Eye (tissue), 1 donor: ENCODE measurements around the gene ZNF516.

Source experiments
- DNase-seq: peaks from one replicate; pipeline ENCODE4 v3.0.0-alpha.2; 2015

ZNF516 gene

DNA sequence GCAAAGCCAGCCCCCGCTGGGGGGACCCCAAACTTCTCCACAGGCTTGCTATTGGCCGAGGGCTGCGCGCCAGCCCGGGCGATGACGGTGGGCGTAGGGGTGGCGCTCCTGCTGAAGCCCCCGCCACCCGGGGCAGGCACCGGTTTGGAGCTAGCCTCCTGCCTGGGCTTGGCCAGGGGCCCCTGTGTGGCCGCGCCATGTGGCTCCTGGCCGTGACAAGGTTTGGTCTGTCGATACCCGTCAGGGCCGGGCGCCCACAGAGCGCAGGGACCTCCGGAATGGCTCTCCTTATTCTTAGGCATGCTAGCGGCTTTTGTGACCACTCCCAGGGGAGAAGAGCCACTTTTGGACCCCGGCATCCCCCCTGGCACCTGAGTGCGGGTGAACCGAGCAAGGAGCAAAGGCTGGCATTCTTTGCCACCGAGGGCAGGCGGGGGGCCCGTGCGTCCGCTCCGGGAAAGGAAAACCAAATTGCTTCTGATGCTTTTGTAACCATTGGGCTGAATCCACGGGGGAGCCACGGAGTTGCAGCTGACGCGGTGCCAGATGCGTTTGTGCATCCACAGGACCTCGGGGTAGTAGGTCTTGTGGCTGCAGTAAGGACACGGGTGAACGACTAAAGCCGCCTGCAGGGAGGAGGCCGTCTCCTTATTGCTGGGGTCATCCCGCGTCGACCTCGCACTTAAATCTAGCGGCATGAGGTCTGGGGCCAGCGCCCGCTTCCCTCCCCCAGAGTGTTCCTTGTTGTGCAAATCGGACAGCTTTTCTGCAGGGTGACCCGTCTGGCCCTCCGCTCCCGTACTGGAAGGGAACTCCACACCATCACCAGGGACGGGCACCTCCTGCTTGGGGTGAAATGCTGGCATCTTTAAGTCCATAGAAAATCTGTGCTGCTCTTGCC lies 115.6 kb downstream of the ZNF516 start:
- DNase-seq: no peak

DNA sequence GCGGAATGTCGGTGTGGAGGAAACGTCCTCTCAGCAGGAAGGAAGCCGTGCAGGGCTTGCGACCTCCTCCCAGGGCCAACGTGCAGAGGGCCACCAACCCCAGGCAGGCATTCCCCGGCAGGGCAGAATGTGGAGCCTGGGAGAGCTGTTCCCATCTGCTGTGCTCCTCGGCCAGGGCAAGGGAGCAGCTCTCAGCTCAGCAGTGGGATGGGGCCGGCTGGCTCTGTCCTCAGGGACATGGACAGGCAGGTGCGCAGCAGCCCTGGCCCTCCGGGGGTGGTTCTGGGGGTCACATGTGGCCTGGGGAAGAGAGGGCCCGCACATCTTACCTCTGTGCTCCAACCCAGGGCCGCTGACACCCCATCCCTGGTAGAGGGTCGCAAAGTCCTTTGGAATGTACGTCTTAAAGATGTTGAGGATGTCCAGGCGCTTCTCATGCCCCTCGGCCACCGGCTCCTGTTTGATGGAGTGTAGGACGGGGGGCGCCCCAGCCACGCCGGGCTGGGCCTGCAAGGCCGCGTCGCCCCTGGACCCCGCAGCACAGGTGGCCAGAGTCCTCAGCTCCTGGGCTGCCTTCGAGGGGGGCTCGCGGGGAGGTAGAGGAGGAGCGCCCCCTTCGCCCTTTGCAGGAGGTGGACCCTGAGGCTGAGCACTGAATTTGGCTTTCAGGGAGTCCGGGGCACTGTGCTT lies 116.4 kb downstream of the ZNF516 start:
- DNase-seq: no peak

DNA sequence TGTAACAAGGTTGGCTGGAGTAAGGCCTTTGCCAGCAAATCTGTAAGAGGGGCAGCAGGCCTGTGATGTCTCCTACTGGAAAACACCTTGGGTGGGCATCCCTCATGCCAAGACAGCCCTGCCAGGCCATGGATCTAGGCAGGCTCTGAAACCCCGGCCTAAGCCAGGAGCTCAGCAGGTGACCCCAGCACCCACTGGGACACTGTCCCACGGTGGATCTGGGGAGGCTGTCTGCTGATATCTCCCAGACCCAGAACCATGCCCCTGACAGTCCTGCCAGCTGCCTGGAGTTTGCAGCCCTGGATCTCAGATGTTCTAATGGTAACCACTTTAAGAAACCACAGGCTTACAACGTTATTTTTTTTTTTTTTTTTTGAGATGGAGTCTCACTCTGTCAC lies 117.7 kb downstream of the ZNF516 start:
- DNase-seq: no peak

DNA sequence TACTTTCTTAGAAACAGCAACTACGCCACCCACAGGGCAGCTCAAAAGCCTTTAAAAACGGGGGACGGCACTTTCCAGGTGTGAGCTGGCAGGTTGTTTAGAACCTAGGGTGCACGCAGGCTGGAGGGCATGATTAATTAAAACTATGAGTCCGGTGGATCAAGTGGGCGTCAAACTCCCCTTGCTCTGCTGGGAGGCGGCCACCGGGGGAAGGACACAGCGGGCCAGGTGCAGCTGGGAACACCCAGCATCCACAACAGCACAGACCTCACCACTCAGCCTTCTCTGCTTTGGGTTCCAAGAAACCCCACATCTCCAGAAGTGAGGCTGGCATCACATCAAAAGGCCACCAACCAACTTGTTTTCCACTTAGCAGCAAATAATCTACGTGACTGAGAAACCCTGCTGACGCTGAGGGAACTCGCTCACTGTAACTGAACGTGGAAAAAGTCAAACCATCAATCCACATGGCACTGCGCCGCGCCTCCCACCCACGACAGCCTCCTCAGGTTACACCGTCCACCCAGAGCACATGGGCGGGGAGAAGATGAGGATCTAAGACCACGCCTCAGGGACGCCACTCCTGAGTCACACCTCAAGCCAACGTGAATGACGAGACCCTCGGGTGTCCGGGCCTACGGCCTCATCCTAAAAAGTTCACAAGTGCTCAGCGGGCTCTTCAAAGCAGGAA lies 118.2 kb downstream of the ZNF516 start:
- no peak for DNase-seq

DNA sequence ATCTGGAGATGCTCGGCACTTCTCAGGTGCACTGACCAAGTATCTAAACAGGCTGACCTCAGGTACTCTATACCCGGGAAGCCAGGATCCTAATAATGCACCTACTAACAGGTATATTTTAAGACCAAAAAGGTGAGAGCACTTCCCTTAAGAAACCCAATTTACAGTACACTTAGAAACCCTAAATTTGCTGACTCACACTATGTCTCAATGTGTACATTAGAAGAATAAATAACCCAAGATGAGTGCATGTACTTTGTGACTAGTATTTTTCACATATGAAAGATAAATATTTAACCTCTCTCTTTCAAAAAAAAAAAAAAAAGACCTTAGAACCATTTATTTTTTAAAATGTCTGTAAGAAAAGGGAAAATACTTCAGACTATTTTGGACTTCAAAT lies 118.8 kb downstream of the ZNF516 start:
- DNase-seq: no peak

DNA sequence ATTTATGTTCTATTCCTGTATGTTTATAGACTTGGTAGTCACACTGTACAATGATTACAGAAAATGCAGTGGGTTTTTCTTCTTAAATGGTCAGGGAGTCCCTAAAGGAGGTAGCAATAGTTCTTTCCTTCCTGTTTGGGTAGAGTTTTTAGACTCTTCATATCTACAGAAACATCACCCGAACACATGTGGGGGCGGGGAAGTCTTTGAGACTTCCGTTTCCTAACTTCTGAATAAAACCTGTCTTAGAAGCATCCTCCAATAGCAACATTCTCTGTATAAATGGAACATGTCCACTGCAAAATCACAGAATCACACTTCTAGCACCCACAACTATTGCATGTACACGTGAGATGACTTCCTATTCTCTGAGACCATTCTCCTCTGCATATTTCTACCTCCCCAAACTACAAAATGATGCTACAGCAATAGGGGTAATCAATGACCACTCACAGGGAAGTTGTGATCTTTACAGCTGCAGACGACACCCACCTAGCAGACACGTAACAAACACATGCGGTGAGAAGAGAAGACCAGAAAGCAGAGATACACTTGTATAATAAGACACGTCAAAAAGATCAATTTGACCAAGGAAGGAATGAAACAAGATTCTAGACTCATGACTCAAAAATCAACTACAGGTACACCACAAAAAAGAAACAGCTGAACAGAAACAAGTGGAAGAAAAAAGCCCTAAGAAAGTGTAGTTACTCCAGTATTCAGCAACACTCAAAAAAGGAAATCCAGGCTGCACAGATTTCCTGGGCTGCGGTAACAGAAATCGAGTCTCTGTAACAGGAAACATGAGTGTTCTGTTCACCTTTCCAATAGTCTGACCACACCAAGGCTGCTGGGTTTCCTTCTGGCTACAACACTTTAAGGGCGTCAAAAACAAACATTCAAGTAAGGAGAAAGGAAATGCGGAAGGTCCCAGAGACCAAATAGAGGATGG lies 120.4 kb downstream of the ZNF516 start:
- DNase-seq: no peak

DNA sequence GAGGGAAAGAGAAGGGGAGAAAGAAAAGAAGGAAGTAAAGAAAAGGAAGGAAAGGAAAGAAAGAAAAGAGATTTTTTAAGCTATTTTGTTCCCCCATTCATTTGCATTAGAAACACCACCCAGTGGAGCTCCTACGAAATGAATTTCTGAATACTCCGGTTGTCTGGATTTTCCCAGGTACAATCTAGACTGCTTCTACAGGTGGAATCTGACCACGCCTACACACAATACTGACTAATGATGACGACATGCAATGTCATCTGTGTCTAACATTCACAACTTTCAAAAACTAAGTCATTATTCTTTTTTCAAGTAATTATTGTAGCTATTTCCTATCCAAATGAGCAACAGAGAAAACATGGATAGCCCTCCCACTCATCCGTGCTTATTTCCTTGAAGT lies 121.7 kb downstream of the ZNF516 start:
- DNase-seq: no peak

DNA sequence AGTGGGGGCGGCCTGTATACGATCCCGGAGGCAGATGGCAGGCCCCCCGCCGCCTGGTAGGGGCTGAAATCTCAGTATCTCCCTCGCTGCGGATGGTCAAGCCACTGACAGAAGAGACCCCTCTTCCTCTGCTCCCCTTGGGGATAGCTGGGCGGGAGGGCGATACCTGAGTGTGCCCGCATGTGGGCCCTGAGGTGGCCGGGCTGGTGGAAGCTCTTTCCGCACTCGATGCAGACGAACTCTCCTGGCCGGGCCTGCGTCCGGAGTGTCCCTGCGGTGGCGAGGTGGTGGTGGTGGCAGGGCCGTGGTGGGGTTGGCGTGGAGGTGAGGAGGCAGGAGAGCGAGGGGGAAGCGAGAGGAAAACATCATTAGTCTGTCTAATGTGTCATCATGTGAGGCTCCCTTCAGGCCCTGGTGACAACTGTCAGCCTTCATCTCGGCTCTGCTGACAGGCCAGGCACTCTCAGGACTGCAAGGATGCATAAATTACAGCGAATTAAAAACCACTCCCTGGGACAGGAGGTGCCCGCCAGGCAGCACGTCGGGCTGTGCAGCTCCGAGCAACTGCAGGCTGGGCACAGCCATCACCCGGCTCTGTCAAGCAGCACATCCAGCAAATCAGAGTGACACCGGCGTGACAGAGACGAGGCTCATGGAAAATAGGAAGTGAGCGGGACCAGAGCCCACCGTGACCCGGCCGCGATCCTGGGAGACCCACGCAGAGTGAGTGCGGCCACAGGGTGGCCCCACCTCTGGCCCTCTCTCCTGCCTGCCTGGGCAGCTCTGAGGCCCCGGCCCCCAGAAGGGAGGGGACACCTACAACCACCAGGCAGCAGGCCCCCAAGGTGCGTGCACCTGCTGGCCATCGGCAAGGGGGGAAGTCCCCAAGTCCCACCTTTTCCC lies 123.5 kb downstream of the ZNF516 start:
- no peak for DNase-seq

DNA sequence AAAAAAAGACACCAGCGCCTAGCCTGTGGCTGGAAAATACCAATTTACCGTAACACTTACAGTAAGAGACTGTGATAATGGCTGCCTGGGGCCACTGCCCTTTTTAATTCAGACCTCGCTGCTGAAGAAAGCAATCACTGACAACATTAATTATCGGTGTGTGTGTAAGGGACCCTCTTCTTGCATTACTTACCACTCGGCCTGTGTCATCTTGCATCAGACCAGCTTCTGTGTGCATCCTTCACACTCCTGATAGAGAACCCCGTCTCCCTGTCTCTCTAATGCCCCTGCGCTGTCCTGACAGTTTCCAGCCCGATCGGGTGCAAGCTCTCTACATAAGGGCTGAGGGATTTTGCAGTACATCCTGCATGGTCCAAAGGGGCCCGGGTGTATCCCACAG lies 124.4 kb downstream of the ZNF516 start:
- peak; percentile 35 for DNase-seq

DNA sequence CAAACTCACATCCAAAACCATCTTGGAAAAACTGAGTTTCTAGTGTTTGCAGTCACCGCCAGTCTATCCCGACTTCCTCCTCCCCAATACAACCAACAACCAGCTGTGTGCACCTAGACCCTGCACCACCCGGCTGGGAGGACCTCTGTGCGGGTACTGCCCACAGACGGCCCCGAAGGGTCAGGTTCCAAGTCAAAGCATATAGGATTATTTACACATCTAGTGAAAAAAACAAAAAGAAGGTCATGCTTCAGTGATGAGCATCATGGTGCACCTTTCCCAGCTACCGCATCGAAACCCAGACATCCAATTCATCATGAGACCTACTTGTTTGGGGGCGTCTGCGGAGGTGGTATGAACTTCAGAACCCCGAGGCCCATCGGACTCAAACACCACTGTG lies 124.8 kb downstream of the ZNF516 start:
- DNase-seq: no peak

DNA sequence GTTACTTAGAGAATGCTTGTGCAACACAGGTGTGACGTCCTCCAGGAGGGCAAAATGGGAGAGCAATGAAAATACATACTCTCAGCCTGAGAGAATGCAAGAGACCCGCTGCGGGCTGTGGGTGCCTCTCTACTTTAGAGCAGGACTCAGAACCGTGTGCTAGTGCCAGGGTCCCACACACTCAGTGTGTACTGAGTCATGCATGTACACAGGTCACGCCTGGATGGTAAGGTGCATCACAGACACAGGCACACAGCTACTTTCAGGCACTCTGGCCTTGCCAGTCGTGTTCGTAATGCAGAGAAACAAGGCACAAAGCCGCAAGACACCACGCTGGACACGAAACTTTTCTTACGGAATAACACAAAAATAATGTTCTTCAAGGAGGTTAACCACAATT lies 125.3 kb downstream of the ZNF516 start:
- no peak for DNase-seq

DNA sequence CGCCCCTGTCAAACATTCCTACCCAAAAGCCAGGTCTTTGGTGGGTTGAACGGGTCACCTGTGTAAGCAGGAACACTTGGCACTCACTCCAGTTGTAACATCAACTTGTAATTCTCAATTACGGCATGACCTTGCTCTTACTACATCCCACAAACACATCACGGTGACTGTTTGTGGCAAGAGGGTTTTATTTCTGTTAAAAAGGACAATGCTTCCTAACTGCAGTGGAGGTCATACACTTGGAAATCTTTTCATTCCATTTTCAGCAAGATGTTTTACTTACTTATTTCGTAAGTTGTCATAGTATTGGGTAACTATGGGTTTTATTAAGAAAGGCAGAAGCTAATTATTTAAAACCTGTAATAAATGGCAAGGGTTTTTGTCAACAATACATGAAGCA lies 126.1 kb downstream of the ZNF516 start:
- DNase-seq: no peak

DNA sequence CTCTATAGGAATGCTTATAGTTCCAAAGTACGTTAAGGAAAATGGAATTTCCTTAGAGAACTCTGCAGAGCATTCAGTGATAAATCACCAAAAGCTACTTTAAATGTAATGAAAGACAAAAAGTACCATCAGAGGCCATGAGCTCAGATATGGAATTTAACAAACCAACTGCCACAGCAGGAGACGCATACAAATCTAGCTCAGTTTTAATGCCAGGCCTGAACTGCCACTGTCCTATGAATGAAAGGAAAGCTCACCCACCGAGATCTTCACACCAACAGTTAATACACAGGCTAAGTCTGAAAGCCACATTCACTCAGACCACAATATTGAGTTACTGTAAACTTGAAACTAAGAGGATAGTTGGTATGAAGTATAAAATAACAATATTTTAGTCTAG lies 126.8 kb downstream of the ZNF516 start:
- peak; percentile 25 for DNase-seq

DNA sequence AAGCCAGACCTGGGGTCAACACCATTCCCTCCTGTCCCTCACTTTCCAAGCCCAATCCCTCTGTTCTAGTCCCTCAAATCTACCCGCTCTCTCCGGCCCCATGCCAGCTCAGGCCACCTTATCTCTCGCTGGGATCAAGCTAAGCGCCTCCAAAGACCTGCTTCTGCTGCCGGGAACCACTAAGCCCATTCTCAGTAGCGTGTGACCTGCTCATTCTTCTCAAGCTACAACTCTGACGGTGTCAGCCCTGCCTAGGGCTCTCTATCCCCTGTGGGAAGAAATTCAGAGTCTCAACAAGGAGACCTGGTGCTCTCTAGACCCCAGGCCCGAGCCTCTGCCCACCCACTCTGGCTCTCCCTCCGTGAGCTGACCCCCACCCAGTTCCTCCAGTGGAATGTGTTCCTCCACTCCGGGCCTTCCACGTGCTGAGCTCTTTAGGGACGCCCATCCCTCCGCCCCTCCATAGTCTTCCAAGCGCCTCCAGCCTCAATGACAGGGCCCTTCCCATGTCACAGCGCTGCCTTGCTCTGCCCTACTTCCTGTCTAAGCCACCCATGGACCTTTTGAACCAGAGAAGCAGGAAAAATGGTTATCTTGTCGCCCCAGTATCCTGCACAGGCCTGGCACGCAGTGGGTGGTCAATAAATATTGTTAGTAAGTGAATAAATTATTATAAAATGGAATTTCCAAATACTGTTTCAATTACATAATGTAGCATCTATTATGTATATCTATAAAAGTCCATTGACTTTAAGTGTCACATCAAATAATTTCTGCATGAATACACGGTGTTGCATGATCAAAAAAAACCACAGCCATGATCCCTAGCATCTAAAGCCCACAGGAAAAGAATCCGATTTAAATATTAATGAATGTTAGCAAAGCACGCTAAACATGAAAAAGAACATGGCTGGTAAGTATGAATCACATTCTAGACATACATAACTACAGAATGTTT lies 127.6 kb downstream of the ZNF516 start:
- peak; percentile 83 for DNase-seq

DNA sequence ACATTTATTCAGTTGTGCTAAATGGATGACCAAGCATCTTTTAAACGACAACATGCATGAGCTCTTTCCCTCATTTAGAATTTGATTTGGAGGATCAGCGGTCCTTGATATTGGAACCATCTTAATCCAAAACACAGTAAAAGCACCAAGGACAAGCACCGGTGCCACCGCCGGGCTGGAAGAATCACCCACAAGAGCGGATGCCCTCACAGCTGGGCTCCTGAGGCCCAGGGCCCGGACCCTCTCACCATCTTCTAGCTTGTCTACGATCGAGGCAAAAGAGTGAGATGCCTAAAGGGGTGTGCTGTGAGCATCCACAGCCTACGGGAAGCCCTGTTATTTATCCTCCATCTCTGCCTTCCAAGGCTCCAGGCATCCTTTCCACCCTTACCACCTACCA lies 129.5 kb downstream of the ZNF516 start:
- DNase-seq: no peak

DNA sequence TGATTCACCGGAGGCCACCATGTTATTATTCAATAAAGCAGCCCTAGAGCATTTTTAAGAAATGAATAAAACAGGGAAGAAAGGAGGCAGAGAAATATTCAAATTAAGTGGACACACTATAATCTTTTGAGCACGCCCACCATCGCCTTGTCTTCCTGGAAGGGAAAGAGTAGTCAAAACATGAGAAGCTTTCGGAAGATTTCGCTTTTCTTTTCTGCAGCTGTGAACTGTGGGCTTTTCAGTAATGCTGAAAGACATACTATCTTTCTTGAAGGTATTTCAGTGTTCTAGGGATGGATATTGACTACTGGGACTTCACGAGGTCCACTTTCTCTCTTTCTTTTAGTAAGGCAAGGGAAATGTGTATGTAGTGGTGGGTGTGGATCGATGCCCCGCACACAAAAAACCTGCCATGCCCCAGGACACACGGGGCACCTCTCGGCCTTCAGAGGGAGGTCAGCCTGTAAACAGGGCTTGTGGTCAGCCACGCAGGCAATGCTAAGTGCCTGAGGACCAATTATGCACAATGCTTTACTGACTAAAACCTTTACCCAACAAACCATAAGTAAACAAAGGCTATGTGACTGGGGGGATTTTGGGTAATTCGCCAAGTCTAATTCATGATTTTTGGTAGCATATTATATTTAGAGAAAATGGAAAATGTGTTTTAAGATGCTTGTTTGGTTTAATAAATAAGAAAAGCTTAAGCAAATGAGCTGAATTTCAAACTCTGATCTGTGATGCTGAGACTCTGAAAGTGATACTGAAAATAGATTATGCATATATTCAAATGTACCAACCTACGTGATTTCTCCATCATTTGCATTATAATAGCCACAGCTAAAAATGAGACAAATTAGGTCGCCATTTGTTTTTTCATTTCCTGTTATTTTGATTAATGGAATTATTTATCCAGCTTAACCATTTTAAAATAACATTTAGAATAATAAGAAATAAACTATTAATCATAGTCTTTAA lies 130.5 kb downstream of the ZNF516 start:
- no peak for DNase-seq

DNA sequence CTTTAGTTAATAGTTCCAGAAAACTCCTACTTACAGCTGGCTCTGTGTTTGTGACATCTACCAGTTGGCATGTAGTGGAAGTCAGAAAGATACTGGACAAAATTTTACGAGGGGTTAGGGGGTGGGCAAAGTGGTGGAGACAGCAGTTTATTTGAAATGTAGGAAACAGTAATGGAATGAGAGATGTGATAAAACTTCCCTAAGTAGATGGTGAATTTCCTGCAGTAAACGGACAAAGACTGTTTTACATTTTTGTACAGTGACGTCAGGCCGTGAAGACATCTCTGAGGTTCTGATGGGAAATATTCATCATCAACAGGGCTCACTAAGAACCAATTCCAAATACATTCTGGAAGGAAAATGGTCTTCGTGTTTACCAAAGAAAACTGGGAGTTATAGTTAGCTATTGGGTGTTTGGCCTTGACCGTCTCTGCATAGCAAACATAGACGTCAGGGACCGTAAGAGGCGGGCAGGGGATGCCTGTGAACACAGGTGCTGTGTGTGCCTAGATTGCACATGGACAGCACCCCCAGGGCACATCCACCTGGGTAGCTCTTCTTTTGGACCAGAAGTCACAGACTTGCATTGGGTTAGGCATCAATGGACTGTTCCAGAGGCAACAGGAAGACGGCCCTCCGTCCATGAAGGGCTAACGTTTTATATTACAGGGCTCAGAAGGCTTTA lies 131.5 kb downstream of the ZNF516 start:
- no peak for DNase-seq

DNA sequence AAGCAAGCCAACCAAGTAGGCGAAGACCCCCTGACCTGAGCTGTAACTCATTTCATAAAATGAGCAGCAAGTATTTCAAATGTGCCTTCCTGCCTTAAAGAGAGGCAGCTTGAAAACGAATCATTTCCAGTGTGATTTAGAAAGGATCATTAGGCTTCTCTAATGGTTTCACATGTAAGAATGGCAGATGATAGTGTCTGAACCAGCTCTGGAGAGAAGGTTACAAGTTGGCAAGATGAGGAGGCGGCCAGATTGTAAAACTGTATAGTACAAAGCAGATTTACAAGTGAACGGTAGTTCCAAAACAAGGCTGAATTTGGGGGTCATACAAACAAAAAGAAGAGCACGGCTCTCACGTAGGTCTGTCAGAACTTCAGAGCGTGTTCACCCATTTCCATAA lies 132.4 kb downstream of the ZNF516 start:
- DNase-seq: no peak
